Peyer's patch (tissue), 4 donors: ENCODE measurements around the gene GPR158.

Experiments used
- POLR2A ChIP-seq, 2 donors: fragments of 450-650 bp; IDR thresholded peaks; one replicate each; pipeline ENCODE4 v1.5.1; 2017; ENCODE audit warnings: antibody characterized with exemption in 2 of 2, mild to moderate bottlenecking in 2 of 2, moderate library complexity in 2 of 2
- TF ChIP-seq, protein P1 (sequence below), 6 experiments: fragments of 450-650 bp in 4 of 6; fragments of 200-600 bp in 2 of 6; sonication (generic) in 1 of 6; IDR thresholded peaks; one replicate each; pipeline ENCODE4 v1.5.1; 2017 to 2019; ENCODE audit warnings: antibody characterized with exemption in 6 of 6, mild to moderate bottlenecking in 3 of 6, moderate library complexity in 1 of 6

DNA sequence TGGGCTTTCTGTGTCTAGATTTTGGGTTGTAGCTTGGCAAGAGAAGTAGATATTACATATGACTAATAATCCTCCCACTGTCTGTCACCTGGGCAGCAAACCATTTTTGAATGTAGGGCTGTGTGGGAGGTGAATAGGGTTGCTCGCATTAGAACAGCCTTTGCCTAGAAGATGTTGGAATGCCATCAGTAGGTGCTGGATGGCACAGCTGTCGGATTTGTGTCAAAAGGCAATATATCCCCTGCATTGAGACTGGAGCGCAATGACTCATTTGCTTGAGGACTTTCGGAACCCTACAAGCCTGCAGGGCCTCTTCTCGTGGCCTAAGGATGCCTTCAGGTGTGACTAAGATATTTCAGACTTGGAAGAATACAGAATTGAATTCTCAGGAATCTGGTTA, 323.8 kb downstream of the GPR158 start:
- TF ChIP-seq, protein P1, sequence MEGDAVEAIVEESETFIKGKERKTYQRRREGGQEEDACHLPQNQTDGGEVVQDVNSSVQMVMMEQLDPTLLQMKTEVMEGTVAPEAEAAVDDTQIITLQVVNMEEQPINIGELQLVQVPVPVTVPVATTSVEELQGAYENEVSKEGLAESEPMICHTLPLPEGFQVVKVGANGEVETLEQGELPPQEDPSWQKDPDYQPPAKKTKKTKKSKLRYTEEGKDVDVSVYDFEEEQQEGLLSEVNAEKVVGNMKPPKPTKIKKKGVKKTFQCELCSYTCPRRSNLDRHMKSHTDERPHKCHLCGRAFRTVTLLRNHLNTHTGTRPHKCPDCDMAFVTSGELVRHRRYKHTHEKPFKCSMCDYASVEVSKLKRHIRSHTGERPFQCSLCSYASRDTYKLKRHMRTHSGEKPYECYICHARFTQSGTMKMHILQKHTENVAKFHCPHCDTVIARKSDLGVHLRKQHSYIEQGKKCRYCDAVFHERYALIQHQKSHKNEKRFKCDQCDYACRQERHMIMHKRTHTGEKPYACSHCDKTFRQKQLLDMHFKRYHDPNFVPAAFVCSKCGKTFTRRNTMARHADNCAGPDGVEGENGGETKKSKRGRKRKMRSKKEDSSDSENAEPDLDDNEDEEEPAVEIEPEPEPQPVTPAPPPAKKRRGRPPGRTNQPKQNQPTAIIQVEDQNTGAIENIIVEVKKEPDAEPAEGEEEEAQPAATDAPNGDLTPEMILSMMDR (IDR thresholded peaks at IDR 0.05), result no peak
- TF ChIP-seq POLR2A (IDR thresholded peaks at IDR 0.05), result no peak
